Neuronal stem cell (in vitro differentiated cells): ENCODE results near the gene SCGB1C2.

Source experiments
- DNase-seq: peaks from one replicate; pipeline ENCODE4 v3.0.0-alpha.2; 2013; ENCODE audit warnings: low spot score
- H2AFZ ChIP-seq: one replicate; pipeline ENCODE4 v1.6.1; 2013; ENCODE audit warnings: mild to moderate bottlenecking, low read length, inconsistent platforms
- H2AK5ac ChIP-seq: 2 replicates; pipeline ENCODE4 v1.6.1; 2013; ENCODE audit warnings: low read depth, mild to moderate bottlenecking, inconsistent platforms, low read length, moderate library complexity, mixed read lengths
- H2BK120ac ChIP-seq: 2 replicates; pipeline ENCODE4 v1.6.1; 2013; ENCODE audit warnings: low read depth, mild to moderate bottlenecking, inconsistent platforms, low read length, moderate library complexity, mixed read lengths
- H2BK12ac ChIP-seq: one replicate; pipeline ENCODE4 v1.6.1; 2013; ENCODE audit warnings: low read length, inconsistent platforms
- H2BK15ac ChIP-seq: 2 replicates; pipeline ENCODE4 v1.6.1; 2013; ENCODE audit warnings: mild to moderate bottlenecking, low read length, inconsistent platforms, mixed read lengths
- H2BK5ac ChIP-seq: one replicate; pipeline ENCODE4 v1.6.1; 2013; ENCODE audit warnings: inconsistent platforms, mild to moderate bottlenecking, low read length, moderate library complexity
- H3K14ac ChIP-seq: one replicate; pipeline ENCODE4 v1.6.1; 2013; ENCODE audit warnings: low read length, inconsistent platforms
- H3K18ac ChIP-seq: 2 replicates; pipeline ENCODE4 v1.6.1; 2013; ENCODE audit warnings: low read length, inconsistent platforms
- H3K23ac ChIP-seq: 2 replicates; pipeline ENCODE4 v1.6.1; 2013; ENCODE audit warnings: low read depth, mild to moderate bottlenecking, mixed read lengths, low read length, inconsistent platforms; ENCODE audit not compliant: poor library complexity
- H3K27ac ChIP-seq: replicated peaks from 3 replicates; pipeline ENCODE4 v1.5.1; 2013; ENCODE audit warnings: low read length, inconsistent platforms
- H3K27me3 ChIP-seq, 3 experiments: 2 replicates each; pipeline ENCODE4 v1.6.1; 2013; ENCODE audit warnings: low read length in 3 of 3, mild to moderate bottlenecking in 2 of 3, inconsistent platforms in 1 of 3, low read depth in 1 of 3, mixed read lengths in 1 of 3, moderate library complexity in 1 of 3; ENCODE audit not compliant: control insufficient read depth in 3 of 3, insufficient read depth in 3 of 3
- H3K36me3 ChIP-seq, 2 donors: replicated peaks in 1 of 2; 2 replicates each; pipeline ENCODE4 v1.6.1; 2013; ENCODE audit warnings: low read length in 2 of 2; ENCODE audit not compliant: control insufficient read depth in 2 of 2, insufficient read depth in 2 of 2
- H3K4ac ChIP-seq: 2 replicates; pipeline ENCODE4 v1.6.1; 2013; ENCODE audit warnings: inconsistent platforms, mild to moderate bottlenecking, low read length, moderate library complexity
- H3K4me1 ChIP-seq, 2 donors: 1 replicate in 1 of 2; 2 replicates in 1 of 2; pipeline ENCODE4 v1.6.1; 2013; ENCODE audit warnings: low read length in 2 of 2, low read depth in 1 of 2; ENCODE audit not compliant: control insufficient read depth in 2 of 2, insufficient read depth in 1 of 2
- H3K4me2 ChIP-seq: one replicate; pipeline ENCODE4 v1.6.1; 2013; ENCODE audit warnings: mild to moderate bottlenecking, low read length, inconsistent platforms; ENCODE audit not compliant: insufficient read depth, poor library complexity, severe bottlenecking
- H3K4me3 ChIP-seq, 2 donors: 2 replicates each; pipeline ENCODE4 v1.5.1; 2013; ENCODE audit warnings: low read length in 2 of 2, mild to moderate bottlenecking in 2 of 2, inconsistent platforms in 1 of 2, moderate library complexity in 1 of 2
- H3K79me1 ChIP-seq: one replicate; pipeline ENCODE4 v1.6.1; 2013; ENCODE audit warnings: low read depth, mild to moderate bottlenecking, inconsistent platforms, low read length, moderate library complexity
- H3K9ac ChIP-seq: one replicate; pipeline ENCODE4 v1.6.1; 2013; ENCODE audit warnings: mild to moderate bottlenecking, low read depth, low read length, inconsistent platforms; ENCODE audit not compliant: poor library complexity
- H3K9me3 ChIP-seq, 2 donors: replicated peaks in 1 of 2; 2 replicates each; pipeline versions ENCODE3 to v1.6.1; 2013; ENCODE audit warnings: low read length in 2 of 2, mild to moderate bottlenecking in 2 of 2, inconsistent platforms in 1 of 2, low read depth in 1 of 2, mixed read lengths in 1 of 2, moderate library complexity in 1 of 2; ENCODE audit not compliant: control insufficient read depth in 2 of 2, insufficient read depth in 1 of 2
- H4K8ac ChIP-seq: one replicate; pipeline ENCODE4 v1.6.1; 2013; ENCODE audit warnings: low read depth, mild to moderate bottlenecking, inconsistent platforms, low read length, moderate library complexity
- H4K91ac ChIP-seq: one replicate; pipeline ENCODE4 v1.6.1; 2013; ENCODE audit warnings: low read length, low read depth, mild to moderate bottlenecking, inconsistent platforms; ENCODE audit not compliant: poor library complexity
- WGBS, 2 donors: extraction: QIAGEN DNeasy Blood & Tissue Kit; methylation state at CpG; one replicate each; pipeline ENCODE4 v1.1.7; 2013; ENCODE audit warnings: missing lambda C conversion rate in 2 of 2, mixed read lengths in 1 of 2; ENCODE audit not compliant: insufficient read length in 2 of 2, insufficient replicate concordance in 1 of 2; ENCODE audit errors: extremely low coverage in 2 of 2; 5-methylcytosine and 5-hydroxymethylcytosine counted together

Gene SCGB1C2

GRCh38 chr17:153851-154250 lies 16.5 kb downstream of the SCGB1C2 start:
- H3K4me3 ChIP-seq = no peak overlapping the region
- H3K14ac ChIP-seq = no peak overlapping the region
- H3K9ac ChIP-seq = no peak overlapping the region
- H3K27me3 ChIP-seq = no peaks in the 10 kb centered on the region
- H2BK120ac ChIP-seq = no peak overlapping the region
- no peak overlapping the region for H2BK12ac ChIP-seq
- H3K4ac ChIP-seq = no peak overlapping the region
- H2BK15ac ChIP-seq = no peak overlapping the region
- no peak overlapping the region for H4K91ac ChIP-seq
- H3K79me1 ChIP-seq = no peaks in the 10 kb centered on the region
- peaks cover 0 to 2% of the 10 kb centered on the region in 2 donors for H3K9me3 ChIP-seq
- no peak overlapping the region for H3K4me2 ChIP-seq
- DNase-seq = no peak
- no CpG with 5 or more reads among the region's 9 CpGs for WGBS, 2 donors
- no peak overlapping the region for H4K8ac ChIP-seq
- no peaks in the 10 kb centered on the region for H3K36me3 ChIP-seq
- H2AFZ ChIP-seq = no peak overlapping the region
- H2BK5ac ChIP-seq = no peak overlapping the region
- no peaks in the 10 kb centered on the region for H3K4me1 ChIP-seq
- H3K27ac ChIP-seq = no peak overlapping the region
- H3K18ac ChIP-seq = no peak overlapping the region
- no peak overlapping the region for H3K23ac ChIP-seq
- H2AK5ac ChIP-seq = no peak overlapping the region

- Histone ChIP-seq H3K4me3 (no peak overlapping the region), H2BK12ac (no peak overlapping the region), H3K4me1 (no peaks in the 10 kb centered on the region), H3K9me3 (peaks cover 0 to 4% of the 10 kb centered on the region in 2 donors), H3K27ac (no peak overlapping the region), H4K91ac (no peak overlapping the region), H3K4me2 (no peak overlapping the region), H3K4ac (no peak overlapping the region), H3K18ac (peak overlapping the region; percentile 35), H3K27me3 (peaks cover 0 to 3% (median 0%) of the 10 kb centered on the region in 3 experiments), H3K9ac (peak overlapping the region; percentile 21), H2AK5ac (peak overlapping the region; percentile 90), H3K23ac (no peak overlapping the region), H2BK5ac (peak overlapping the region; percentile 75), H4K8ac (no peak overlapping the region), H2BK120ac (no peak overlapping the region), H3K79me1 (peaks cover 4% of the 10 kb centered on the region), H2BK15ac (no peak overlapping the region), H3K14ac (no peak overlapping the region), H3K36me3 (no peaks in the 10 kb centered on the region), H2AFZ (no peak overlapping the region)
- no CpG with 5 or more reads among the region's 7 CpGs for whole genome bisulfite sequencing, 2 donors
- DNase-seq = no peak
Measured at GRCh38 chr17:155576-155975, 18.2 kb downstream of the SCGB1C2 start.

GRCh38 chr17:156094-156621 lies 18.8 kb downstream of the SCGB1C2 start:
- no peak for DNase-seq
- H3K9me3 ChIP-seq = peaks cover 0 to 4% of the 10 kb centered on the region in 2 donors
- no peak overlapping the region for H3K27ac ChIP-seq
- H3K36me3 ChIP-seq = no peaks in the 10 kb centered on the region
- H2BK5ac ChIP-seq = peak overlapping the region; percentile 75
- peak overlapping the region; percentile 17 for H4K8ac ChIP-seq
- H3K18ac ChIP-seq = peak overlapping the region; percentile 48
- H2BK120ac ChIP-seq = no peak overlapping the region
- peak overlapping the region; percentile 38 for H3K14ac ChIP-seq
- H3K4me3 ChIP-seq = no peak overlapping the region
- H2BK12ac ChIP-seq = no peak overlapping the region
- peak overlapping the region; percentile 80 for H3K23ac ChIP-seq
- no peak overlapping the region for H4K91ac ChIP-seq
- no peaks in the 10 kb centered on the region for H3K4me1 ChIP-seq
- H3K9ac ChIP-seq = peak overlapping the region; percentile 70
- H3K4ac ChIP-seq = no peak overlapping the region
- no CpG with 5 or more reads among the region's 28 CpGs for WGBS, 2 donors
- peaks cover 4% of the 10 kb centered on the region for H3K79me1 ChIP-seq
- no peak overlapping the region for H2AFZ ChIP-seq
- H2BK15ac ChIP-seq = peak overlapping the region; percentile 37
- peaks cover 0 to 3% (median 0%) of the 10 kb centered on the region in 3 experiments for H3K27me3 ChIP-seq
- no peak overlapping the region for H3K4me2 ChIP-seq
- H2AK5ac ChIP-seq = peak overlapping the region; percentile 70

- peaks cover 0 to 4% of the 10 kb centered on the region in 2 donors for H3K9me3 ChIP-seq
- no peaks in the 10 kb centered on the region for H3K4me1 ChIP-seq
- H2BK12ac ChIP-seq = no peak overlapping the region
- H2AFZ ChIP-seq = no peak overlapping the region
- H3K4ac ChIP-seq = no peak overlapping the region
- no peak overlapping the region for H2BK120ac ChIP-seq
- H3K4me2 ChIP-seq = no peak overlapping the region
- H2BK15ac ChIP-seq = no peak overlapping the region
- H2BK5ac ChIP-seq = no peak overlapping the region
- no peaks in the 10 kb centered on the region for H3K36me3 ChIP-seq
- H2AK5ac ChIP-seq = no peak overlapping the region
- H4K91ac ChIP-seq = no peak overlapping the region
- peaks cover 0 to 3% (median 0%) of the 10 kb centered on the region in 3 experiments for H3K27me3 ChIP-seq
- no peak overlapping the region for H3K27ac ChIP-seq
- peaks cover 4% of the 10 kb centered on the region for H3K79me1 ChIP-seq
- H3K23ac ChIP-seq = no peak overlapping the region
- no peak overlapping the region for H3K4me3 ChIP-seq
- H3K18ac ChIP-seq = peak overlapping the region; percentile 64
- no peak overlapping the region for H3K14ac ChIP-seq
- DNase-seq = no peak
- H4K8ac ChIP-seq = no peak overlapping the region
- no peak overlapping the region for H3K9ac ChIP-seq
- WGBS, 2 donors = no CpG with 5 or more reads among the region's 19 CpGs
Measured at GRCh38 chr17:156946-157345, 19.6 kb downstream of the SCGB1C2 start.
